H1 (cell line): ENCODE measurements around the gene REPIN1. TPM values are rescaled to one million over a fixed set of nuclear protein-coding genes. Genes with fewer than 3 reads are reported as not detected.

Source experiments
- EP300 ChIP-seq, 2 experiments: IDR thresholded peaks; 1 replicate in 1 of 2; 2 replicates in 1 of 2; pipeline ENCODE4 v1.6.1; 2011 to 2012; ENCODE audit warnings: low read depth in 2 of 2, low read length in 2 of 2, mild to moderate bottlenecking in 2 of 2, borderline replicate concordance in 1 of 2, inconsistent platforms in 1 of 2, moderate library complexity in 1 of 2
- FOSL1 ChIP-seq: IDR thresholded peaks from 2 replicates; pipeline ENCODE4 v1.6.1; 2011; ENCODE audit warnings: mild to moderate bottlenecking, low read depth, low read length, moderate library complexity; ENCODE audit not compliant: insufficient read depth
- NANOG ChIP-seq: IDR thresholded peaks from 2 replicates; pipeline ENCODE4 v1.6.1; 2011; ENCODE audit warnings: low read length, low read depth, mild to moderate bottlenecking, inconsistent platforms; ENCODE audit not compliant: insufficient read depth, poor library complexity, severe bottlenecking
- RFX5 ChIP-seq: IDR thresholded peaks from 2 replicates; pipeline ENCODE4 v1.6.1; 2011; ENCODE audit warnings: low read depth, low read length, improper control_type of control experiment, borderline replicate concordance
- TEAD4 ChIP-seq: IDR thresholded peaks from 2 replicates; pipeline ENCODE4 v1.6.1; 2012; ENCODE audit warnings: low read depth, low read length, inconsistent platforms, mixed read lengths
- polyA plus RNA-seq, 7 experiments: library from polyadenylated mRNA; depleted of rRNA in 3 of 7; stranded (reverse) in 5 of 7; unstranded in 2 of 7; fragments of >200 nt in 5 of 7; fragments of 200-250 nt in 2 of 7; gene quantifications; 1 replicate in 5 of 7; 2 replicates in 1 of 7; 4 replicates in 1 of 7; pipeline versions ENCODE4 v1.2.1 to v1.2.3, GENCODE V29; 2011 to 2013; ENCODE audit warnings: missing spikeins in 2 of 7, mixed read lengths in 2 of 7
- total RNA-seq: library from RNA; stranded (reverse); fragmentation: NEBNext Ultra II Directional; extraction: Animal tissue kit (Norgen Biotek cat#: 25700); gene quantifications from 2 replicates; pipeline ENCODE4 v1.2.1, GENCODE V29; 2021

The REPIN1 gene
- total and polyA plus RNA-seq, 2 of the 8 experiments (the other 6 are each of a cell fraction or from before 2014, with no cell fraction given): 98.6 to 125 TPM

- TF ChIP-seq RFX5 (no peak), FOSL1 (no peak), NANOG (no peak), TEAD4 (no peak), EP300 (IDR thresholded peaks at IDR 0.05; ENCODE audit: borderline replicate concordance in 1 of 2, low read depth in 2 of 2, low read length in 2 of 2) (no peak)
Measured at GRCh38 chr7:150360363-150361058, 8.1 kb upstream of the REPIN1 start (continued).
